Adrenal gland (tissue), 12 donors: ENCODE measurements around the gene RCAN1. TPM values are rescaled to one million over a fixed set of nuclear protein-coding genes. Genes with fewer than 3 reads are reported as not detected.
"Not testable (repeated sequence)": the region's sequence is repeated elsewhere in the genome, so short reads cannot be mapped to it uniquely, and the experiment has no call there.

Experiments used
- DNase-seq, 7 donors: peaks; one replicate each; pipeline ENCODE4 v3.0.0-alpha.2; 2019 to 2020
- H3K27ac ChIP-seq, 5 donors: fragments of 200-600 bp; sonication (generic) in 4 of 5; 1 replicate in 3 of 5; 2 replicates in 2 of 5; pipeline versions ENCODE4 v1.5.1 to v1.8.0; 2016 to 2020; ENCODE audit warnings: mild to moderate bottlenecking in 1 of 5
- H3K27me3 ChIP-seq: fragments of 200-600 bp; 2 replicates; pipeline ENCODE4 v1.8.0; 2021
- H3K36me3 ChIP-seq, 2 donors: fragments of 200-600 bp; replicated peaks in 1 of 2; 1 replicate in 1 of 2; 2 replicates in 1 of 2; pipeline versions ENCODE4 v1.5.1 to v1.8.0; 2018 to 2022
- H3K4me1 ChIP-seq, 2 donors: fragments of 200-600 bp; replicated peaks in 1 of 2; 1 replicate in 1 of 2; 2 replicates in 1 of 2; pipeline versions ENCODE4 v1.5.1 to v1.8.0; 2018 to 2021
- H3K4me3 ChIP-seq, 4 donors: fragments of 200-600 bp; sonication (generic) in 3 of 4; one replicate each; pipeline ENCODE4 v1.5.1; 2016 to 2018
- H3K9me3 ChIP-seq, 3 donors: fragments of 200-600 bp; sonication (generic) in 1 of 3; replicated peaks in 1 of 3; 1 replicate in 2 of 3; 2 replicates in 1 of 3; pipeline versions ENCODE4 v1.5.1 to v1.8.0; 2016 to 2021
- POLR2A ChIP-seq, 2 donors: fragments of 450-650 bp; IDR thresholded peaks; one replicate each; pipeline ENCODE4 v1.6.1; 2017; ENCODE audit warnings: antibody characterized with exemption in 2 of 2, mild to moderate bottlenecking in 2 of 2, moderate library complexity in 1 of 2
- WGBS, 4 donors: extraction: QIAGEN DNeasy Blood & Tissue Kit in 2 of 4; methylation state at CpG; one replicate each; pipeline versions ENCODE4 v1.1.5 to v1.1.7; 2013 to 2017; 5-methylcytosine and 5-hydroxymethylcytosine counted together
- intact Hi-C, 2 donors: fragments of 100-400 bp; cut with DNase I; formaldehyde crosslinking; loops; one replicate each; pipeline versions ENCODE4 v1.14.1 to v1.15.0; 2022 to 2023
- polyA plus RNA-seq, 3 donors: library from polyadenylated mRNA; stranded (reverse); fragments of 200-250 nt in 2 of 3; fragments of 350-450 nt in 1 of 3; fragmentation: Illumina TruSeq in 1 of 3; extraction: RNeasy Lipid Tissue Mini Kit (QIAGEN cat#74804) in 1 of 3; gene quantifications; one replicate each; pipeline ENCODE4 v1.2.3, GENCODE V29; 2013 to 2014
- total RNA-seq, 9 donors: library from RNA; depleted of rRNA in 4 of 9; stranded (reverse); fragments of >200 nt in 4 of 9; fragments of 120-200 nt in 1 of 9; fragmentation: NEBNext Ultra II Directional in 1 of 9; extraction: Animal tissue kit (Norgen Biotek cat#: 25700) in 1 of 9; gene quantifications; one replicate each; pipeline versions ENCODE4 v1.1.0 to v1.2.4, GENCODE V29; 2013 to 2023
- TF ChIP-seq, protein P1 (sequence below), 6 experiments: fragments of 450-650 bp in 4 of 6; fragments of 200-600 bp in 2 of 6; sonication (generic) in 1 of 6; IDR thresholded peaks; 1 replicate in 5 of 6; 2 replicates in 1 of 6; pipeline versions ENCODE4 v1.5.1 to v1.8.0; 2016 to 2021; ENCODE audit warnings: antibody characterized with exemption in 6 of 6, mild to moderate bottlenecking in 2 of 6, moderate library complexity in 1 of 6
- donor health status: healthy with polysubstance abuse.
- donor health status: Bipolar disorder and iron deficiency.
- donor health status: DM: yes; HTN: yes; CAD: no.
- donor health status: DM: no; HTN: no; CAD: no.
- donor health status: DM: no; HTN: no; CAD: no.
- donor health status: DM: yes; HTN: yes; CAD: no.

Gene RCAN1
- total and polyA plus RNA-seq, 12 donors: 11.5 to 74.4 (median 23.4) TPM

DNA sequence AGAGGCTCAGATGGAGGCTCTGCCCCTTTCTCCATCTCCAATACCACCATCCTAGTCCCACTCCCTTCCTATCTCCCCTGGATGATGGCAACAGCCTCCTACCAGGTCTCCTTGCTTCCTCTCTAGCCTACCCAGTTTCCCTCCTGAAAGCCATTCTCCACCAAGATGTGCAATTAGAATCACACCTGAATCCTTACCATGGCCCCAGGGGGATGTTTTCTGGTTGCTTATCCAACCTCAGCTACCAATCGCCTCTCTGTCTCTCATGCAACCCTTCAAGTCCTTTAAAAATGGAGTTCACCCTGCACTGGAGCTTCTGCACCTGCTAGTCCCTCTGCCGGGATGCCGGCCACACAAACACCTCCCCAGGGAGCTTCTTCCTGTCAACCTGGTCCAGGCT, 2.9 kb downstream of the RCAN1 start:
- no peaks in the 10 kb centered on the region for H3K36me3 ChIP-seq
- TF ChIP-seq, protein P1, sequence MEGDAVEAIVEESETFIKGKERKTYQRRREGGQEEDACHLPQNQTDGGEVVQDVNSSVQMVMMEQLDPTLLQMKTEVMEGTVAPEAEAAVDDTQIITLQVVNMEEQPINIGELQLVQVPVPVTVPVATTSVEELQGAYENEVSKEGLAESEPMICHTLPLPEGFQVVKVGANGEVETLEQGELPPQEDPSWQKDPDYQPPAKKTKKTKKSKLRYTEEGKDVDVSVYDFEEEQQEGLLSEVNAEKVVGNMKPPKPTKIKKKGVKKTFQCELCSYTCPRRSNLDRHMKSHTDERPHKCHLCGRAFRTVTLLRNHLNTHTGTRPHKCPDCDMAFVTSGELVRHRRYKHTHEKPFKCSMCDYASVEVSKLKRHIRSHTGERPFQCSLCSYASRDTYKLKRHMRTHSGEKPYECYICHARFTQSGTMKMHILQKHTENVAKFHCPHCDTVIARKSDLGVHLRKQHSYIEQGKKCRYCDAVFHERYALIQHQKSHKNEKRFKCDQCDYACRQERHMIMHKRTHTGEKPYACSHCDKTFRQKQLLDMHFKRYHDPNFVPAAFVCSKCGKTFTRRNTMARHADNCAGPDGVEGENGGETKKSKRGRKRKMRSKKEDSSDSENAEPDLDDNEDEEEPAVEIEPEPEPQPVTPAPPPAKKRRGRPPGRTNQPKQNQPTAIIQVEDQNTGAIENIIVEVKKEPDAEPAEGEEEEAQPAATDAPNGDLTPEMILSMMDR (IDR thresholded peaks at IDR 0.05): no peak
- TF ChIP-seq POLR2A (IDR thresholded peaks at IDR 0.05): no peak
- H3K4me1 ChIP-seq: peaks cover 7 to 24% of the 10 kb centered on the region in 2 donors
- H3K27me3 ChIP-seq: no peaks in the 10 kb centered on the region
- no peak overlapping the region for H3K4me3 ChIP-seq
- no peak overlapping the region for H3K27ac ChIP-seq
- WGBS, 4 donors: 74 to 100% (median 90%) methylated on average over 2 to 3 of the region's 3 CpGs
- intact Hi-C loops: no loop called here
- DNase-seq: peak in 1 of 7 donors; percentile 28
- H3K9me3 ChIP-seq: no peaks in the 10 kb centered on the region

DNA sequence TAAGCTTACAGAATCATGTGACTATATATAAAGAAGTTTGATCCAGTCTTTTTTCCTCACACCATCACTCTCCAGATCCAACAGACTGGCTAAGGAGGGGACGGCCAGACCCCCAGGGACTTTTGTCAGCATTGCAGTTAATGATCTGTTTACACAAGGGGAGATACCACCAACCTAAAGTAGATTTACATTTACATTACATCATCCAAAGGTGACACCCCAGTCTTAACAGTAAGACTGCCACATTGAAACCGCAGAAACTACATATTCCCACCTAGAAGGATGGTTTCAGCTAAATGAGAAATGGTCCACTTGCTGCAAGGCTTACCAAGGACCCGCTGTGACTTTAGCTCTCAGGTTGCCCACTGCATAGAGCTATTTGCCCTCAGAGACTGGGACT, 3.4 kb downstream of the RCAN1 start:
- Histone ChIP-seq H3K27me3 (no peaks in the 10 kb centered on the region), H3K27ac (no peak overlapping the region), H3K4me3 (no peak overlapping the region), H3K4me1 (peaks cover 7 to 24% of the 10 kb centered on the region in 2 donors), H3K36me3 (no peaks in the 10 kb centered on the region), H3K9me3 (no peaks in the 10 kb centered on the region)
- peak in 1 of 7 donors; percentile 5 for DNase-seq
- intact Hi-C loops: no loop called here
- WGBS, 4 donors: 89 to 93% (median 92%) methylated on average over 3 of the region's 3 CpGs
- TF ChIP-seq, protein P1 (IDR thresholded peaks at IDR 0.05): no peak
- no peak for TF ChIP-seq POLR2A (IDR thresholded peaks at IDR 0.05)

DNA sequence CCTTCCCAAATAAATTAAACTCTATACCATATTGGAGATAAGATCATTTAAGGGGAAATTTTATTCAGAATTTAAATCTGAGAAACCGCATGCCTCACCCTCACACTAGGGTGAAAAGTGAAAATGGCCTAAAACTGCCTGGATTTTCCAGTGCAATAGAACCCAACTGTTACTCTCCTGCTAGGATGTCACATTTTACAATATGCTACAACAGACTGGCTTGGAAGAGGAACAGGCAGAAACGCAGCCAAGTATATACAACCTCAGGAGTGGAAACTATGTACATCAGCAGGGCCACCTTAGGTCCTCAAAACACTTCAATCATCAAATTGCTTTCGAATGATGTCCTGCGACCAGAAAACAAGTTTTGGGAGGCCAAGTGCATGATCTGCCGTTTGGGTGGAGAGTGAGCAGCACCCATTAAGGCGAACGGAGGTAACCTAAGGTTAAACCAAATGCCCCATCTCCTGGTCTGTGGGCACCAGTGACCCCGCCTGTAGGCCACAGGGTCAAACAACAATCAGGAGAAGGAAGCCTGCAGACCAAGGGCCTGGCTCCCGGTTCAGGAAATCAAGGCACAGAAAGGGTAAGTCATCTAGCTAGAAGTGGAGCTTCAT, 4.9 kb downstream of the RCAN1 start:
- H3K27ac ChIP-seq: no peak overlapping the region
- peaks cover 7 to 19% of the 10 kb centered on the region in 2 donors for H3K4me1 ChIP-seq
- H3K27me3 ChIP-seq: no peaks in the 10 kb centered on the region
- no peak for DNase-seq
- WGBS, 4 donors: 80 to 88% (median 85%) methylated on average over 9 of the region's 9 CpGs
- intact Hi-C loops: no loop called here
- H3K4me3 ChIP-seq: no peak overlapping the region
- no peaks in the 10 kb centered on the region for H3K9me3 ChIP-seq
- H3K36me3 ChIP-seq: no peaks in the 10 kb centered on the region
- TF ChIP-seq, protein P1 (IDR thresholded peaks at IDR 0.05): no peak
- TF ChIP-seq POLR2A (IDR thresholded peaks at IDR 0.05): no peak

DNA sequence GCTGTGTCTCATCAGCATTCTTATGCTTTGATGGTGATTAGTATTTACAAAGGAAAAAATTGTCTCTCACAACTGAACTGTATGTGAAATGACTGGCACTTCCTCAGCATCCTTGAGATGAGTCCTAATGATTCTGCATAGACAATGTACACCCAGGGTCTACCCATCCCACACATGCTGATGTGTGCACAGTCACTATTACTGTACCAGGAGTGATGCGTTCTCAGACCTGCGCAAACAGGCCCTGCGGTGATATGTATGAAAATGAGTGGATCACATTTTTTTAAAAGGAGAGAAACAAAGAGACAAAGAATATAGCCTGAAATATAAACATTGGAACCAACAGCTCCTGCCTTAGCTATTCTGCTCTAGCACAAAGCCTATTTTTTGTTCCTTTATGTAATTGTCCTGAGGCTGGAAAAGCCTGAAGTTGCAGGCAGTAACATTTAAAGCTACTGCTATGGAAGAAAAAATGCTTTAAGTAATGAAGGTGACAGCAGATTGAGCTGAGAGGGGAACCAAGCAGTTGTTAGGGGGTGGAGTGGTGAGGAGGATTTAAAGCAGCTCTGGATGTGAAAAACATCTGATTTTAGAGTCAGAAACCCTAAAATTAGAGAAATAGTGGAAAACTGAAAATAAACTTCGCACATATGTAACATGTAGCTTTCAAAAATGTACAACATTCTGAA, 5.5 kb downstream of the RCAN1 start:
- Histone ChIP-seq H3K4me1 (peaks cover 7 to 19% of the 10 kb centered on the region in 2 donors), H3K4me3 (no peak overlapping the region), H3K36me3 (no peaks in the 10 kb centered on the region), H3K27ac (no peak overlapping the region), H3K27me3 (no peaks in the 10 kb centered on the region), H3K9me3 (no peaks in the 10 kb centered on the region)
- TF ChIP-seq, protein P1 (IDR thresholded peaks at IDR 0.05): no peak
- no peak for TF ChIP-seq POLR2A (IDR thresholded peaks at IDR 0.05)
- intact Hi-C loops: no loop called here
- 93 to 99% (median 98%) methylated on average over 4 of the region's 4 CpGs for WGBS, 4 donors
- no peak for DNase-seq

DNA sequence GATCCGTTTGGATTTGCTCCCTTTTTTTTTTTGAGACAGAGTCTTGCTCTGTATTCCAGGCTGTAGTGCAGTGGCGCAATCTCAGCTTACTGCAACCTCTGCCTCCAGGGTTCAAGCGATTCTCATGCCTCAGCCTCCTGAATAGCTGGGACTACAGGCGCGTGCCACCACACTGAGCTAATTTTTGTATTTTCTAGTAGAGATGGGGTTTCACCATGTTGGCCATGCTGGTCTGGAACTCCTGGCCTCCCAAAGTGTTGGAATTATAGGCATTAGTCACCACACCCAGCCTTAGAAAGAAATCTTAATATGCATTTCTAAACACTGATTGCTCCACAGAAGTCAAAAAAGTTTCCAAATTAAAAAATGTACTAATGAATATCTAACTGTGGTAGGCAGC, 7.5 kb downstream of the RCAN1 start:
- H3K27ac ChIP-seq, H3K27me3 ChIP-seq, intact Hi-C loops, H3K36me3 ChIP-seq, H3K4me3 ChIP-seq, H3K9me3 ChIP-seq, H3K4me1 ChIP-seq, DNase-seq: not testable (repeated sequence)
- whole genome bisulfite sequencing, 4 donors: 80 to 92% (median 90%) methylated on average over 5 of the region's 5 CpGs
